HepG2 (cell line): Measurements from ENCODE around the gene JTB. TPM values are rescaled to one million over a fixed set of nuclear protein-coding genes. Genes with fewer than 3 reads are reported as not detected.

Experiments
- CCDC6 ChIP-seq: sonication (generic); formaldehyde crosslinking; IDR thresholded peaks from 2 replicates; pipeline ENCODE4 v1.8.1; 2022; ENCODE audit warnings: mild to moderate bottlenecking, missing genetic modification reagents, moderate library complexity
- NFE2L1 ChIP-seq: sonication (generic); formaldehyde crosslinking; IDR thresholded peaks from 2 replicates; pipeline ENCODE4 v1.4.0; 2020; ENCODE audit warnings: missing genetic modification reagents, mild to moderate bottlenecking, borderline replicate concordance
- NFE2L2 ChIP-seq: fragments of 150-350 bp; IDR thresholded peaks from 2 replicates; pipeline ENCODE4 v1.6.1; 2014; ENCODE audit warnings: low read length
- RFX3 ChIP-seq: IDR thresholded peaks from 2 replicates; pipeline ENCODE4 v1.6.1; 2016; ENCODE audit warnings: missing biosample characterization, missing genetic modification reagents
- RNF2 ChIP-seq: fragments of 450-650 bp; conservative IDR thresholded peaks from 2 replicates; pipeline ENCODE4 v1.6.1; 2016; ENCODE audit warnings: low read depth
- SRSF9 ChIP-seq: fragments of 200-400 bp; formaldehyde crosslinking; IDR thresholded peaks from 2 replicates; pipeline ENCODE4 v1.6.1; 2018; ENCODE audit warnings: borderline replicate concordance, mild to moderate bottlenecking, low read depth, low read length; ENCODE audit not compliant: insufficient read depth, poor library complexity, severe bottlenecking
- ZKSCAN5 ChIP-seq: sonication (generic); formaldehyde crosslinking; IDR thresholded peaks from 2 replicates; pipeline ENCODE4 v1.5.1; 2020; ENCODE audit warnings: mild to moderate bottlenecking, missing genetic modification reagents
- ZNF160 ChIP-seq: sonication (generic); formaldehyde crosslinking; IDR thresholded peaks from 2 replicates; pipeline ENCODE4 v1.8.0; 2022; ENCODE audit warnings: mild to moderate bottlenecking, inconsistent platforms, missing genetic modification reagents
- ZNF564 ChIP-seq: sonication (generic); formaldehyde crosslinking; IDR thresholded peaks from 2 replicates; pipeline ENCODE4 v1.8.1; 2023; ENCODE audit warnings: mild to moderate bottlenecking, missing genetic modification reagents
- ZNF775 ChIP-seq: sonication (generic); formaldehyde crosslinking; IDR thresholded peaks from 2 replicates; pipeline ENCODE4 v1.4.0; 2020; ENCODE audit warnings: missing genetic modification reagents, mild to moderate bottlenecking, moderate library complexity, borderline replicate concordance
- polyA plus RNA-seq, 8 experiments: library from polyadenylated mRNA; depleted of rRNA in 3 of 8; stranded (reverse) in 7 of 8; unstranded in 1 of 8; fragments of >200 nt; fragmentation: Illumina TruSeq in 4 of 8; extraction: Trizol in 4 of 8; gene quantifications; 2 replicates each; pipeline versions ENCODE4 v1.2.1 to v1.2.3, GENCODE V29; 2011 to 2016; ENCODE audit warnings: low read depth in 4 of 8, missing spikeins in 1 of 8, mixed read lengths in 1 of 8; ENCODE audit not compliant: insufficient read depth in 1 of 8
- total RNA-seq, 5 experiments: library from RNA; depleted of rRNA; stranded (reverse); fragments of >200 nt; fragmentation: Illumina TruSeq; extraction: Trizol; gene quantifications; 2 replicates each; pipeline ENCODE4 v1.2.3, GENCODE V29; 2016; ENCODE audit warnings: low read depth in 1 of 5
- TF ChIP-seq, protein P1 (sequence below): sonication (generic); formaldehyde crosslinking; IDR thresholded peaks from 2 replicates; pipeline ENCODE4 v1.5.0; 2020; ENCODE audit warnings: missing genetic modification reagents
- TF ChIP-seq, protein P2 (sequence below): sonication (generic); formaldehyde crosslinking; IDR thresholded peaks from 2 replicates; pipeline ENCODE4 v1.8.0; 2022; ENCODE audit warnings: mild to moderate bottlenecking, missing genetic modification reagents
- TF ChIP-seq, protein P3 (sequence below): sonication (generic); formaldehyde crosslinking; IDR thresholded peaks from 2 replicates; pipeline ENCODE4 v1.5.1; 2020; ENCODE audit warnings: mild to moderate bottlenecking, moderate library complexity, missing genetic modification reagents
- TF ChIP-seq, protein P4 (sequence below): sonication (generic); formaldehyde crosslinking; IDR thresholded peaks from 2 replicates; pipeline ENCODE4 v1.8.0; 2022; ENCODE audit warnings: mild to moderate bottlenecking, missing genetic modification reagents; ENCODE audit not compliant: insufficient replicate concordance
- TF ChIP-seq, protein P5 (sequence below): sonication (generic); formaldehyde crosslinking; IDR thresholded peaks from 2 replicates; pipeline ENCODE4 v1.5.1; 2020; ENCODE audit warnings: mild to moderate bottlenecking, missing genetic modification reagents

The JTB gene
- total and polyA plus RNA-seq, 2 of the 13 experiments (the other 11 are each of a cell fraction or from before 2014, with no cell fraction given): 96.7 to 99.2 TPM

DNA sequence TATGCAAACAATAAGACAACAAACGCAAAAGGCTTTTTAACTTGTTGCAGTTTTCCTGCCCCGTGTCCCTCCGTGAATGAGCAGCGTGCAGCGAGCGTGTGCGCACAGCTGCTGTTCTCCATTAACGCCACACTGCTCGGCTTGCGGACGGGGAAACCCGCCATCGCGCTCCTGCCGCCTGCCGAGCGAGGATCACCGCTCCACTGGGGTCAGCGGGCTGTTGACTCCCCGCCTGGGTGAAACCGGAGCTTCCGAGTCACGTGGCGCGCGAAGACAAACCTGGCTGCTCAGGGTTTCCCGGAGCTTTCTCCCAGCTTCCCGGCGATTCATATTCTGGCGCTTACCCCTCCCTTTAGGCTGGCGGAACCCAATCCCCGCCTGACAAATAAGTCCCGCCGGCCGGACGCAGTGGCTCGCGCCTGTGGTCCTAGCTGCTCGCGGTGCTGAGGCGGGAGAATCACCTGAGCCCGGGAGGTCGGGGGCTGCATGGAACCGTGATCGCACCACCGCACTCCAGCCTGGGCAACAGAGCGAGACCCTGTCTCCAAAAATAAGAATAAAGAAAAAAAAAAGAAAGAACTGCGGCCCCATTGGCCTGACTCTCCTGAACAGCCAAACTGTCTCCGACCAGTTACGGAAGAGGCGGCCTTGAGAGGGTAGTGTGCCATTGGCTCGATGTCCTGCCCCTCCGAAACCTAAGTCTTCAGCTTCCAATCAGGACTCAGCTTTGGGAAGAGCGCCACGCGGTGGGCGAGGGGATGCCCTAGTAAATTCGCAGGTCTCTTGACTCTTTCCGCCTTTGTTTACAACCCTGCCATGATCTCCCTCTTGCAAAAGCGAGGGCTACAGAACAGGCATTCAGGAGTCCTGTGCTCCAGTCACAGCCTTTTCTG, 10.1 kb downstream of the JTB start, which contains the start of gene CREB3L4 (continued):
- TF ChIP-seq RFX3 (CRISPR knock-in tag) (no peak), ZNF160 (CRISPR knock-in tag) (peak; percentile 35; the same call in 1 of the 2 replicates), ZKSCAN5 (CRISPR knock-in tag) (no peak), NFE2L2 (no peak), ZNF564 (CRISPR knock-in tag) (peak; percentile 79; the same call in 1 of the 2 replicates), ZNF775 (CRISPR knock-in tag) (no peak), RNF2 (0 out of 2 replicates have a peak, but pooled peaks have one; percentile 71), SRSF9 (no peak), NFE2L1 (CRISPR knock-in tag) (no peak), CCDC6 (CRISPR knock-in tag) (peak; percentile 92)
- TF ChIP-seq, protein P1, sequence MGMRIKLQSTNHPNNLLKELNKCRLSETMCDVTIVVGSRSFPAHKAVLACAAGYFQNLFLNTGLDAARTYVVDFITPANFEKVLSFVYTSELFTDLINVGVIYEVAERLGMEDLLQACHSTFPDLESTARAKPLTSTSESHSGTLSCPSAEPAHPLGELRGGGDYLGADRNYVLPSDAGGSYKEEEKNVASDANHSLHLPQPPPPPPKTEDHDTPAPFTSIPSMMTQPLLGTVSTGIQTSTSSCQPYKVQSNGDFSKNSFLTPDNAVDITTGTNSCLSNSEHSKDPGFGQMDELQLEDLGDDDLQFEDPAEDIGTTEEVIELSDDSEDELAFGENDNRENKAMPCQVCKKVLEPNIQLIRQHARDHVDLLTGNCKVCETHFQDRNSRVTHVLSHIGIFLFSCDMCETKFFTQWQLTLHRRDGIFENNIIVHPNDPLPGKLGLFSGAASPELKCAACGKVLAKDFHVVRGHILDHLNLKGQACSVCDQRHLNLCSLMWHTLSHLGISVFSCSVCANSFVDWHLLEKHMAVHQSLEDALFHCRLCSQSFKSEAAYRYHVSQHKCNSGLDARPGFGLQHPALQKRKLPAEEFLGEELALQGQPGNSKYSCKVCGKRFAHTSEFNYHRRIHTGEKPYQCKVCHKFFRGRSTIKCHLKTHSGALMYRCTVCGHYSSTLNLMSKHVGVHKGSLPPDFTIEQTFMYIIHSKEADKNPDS (CRISPR knock-in tag): no peak
- TF ChIP-seq, protein P2, sequence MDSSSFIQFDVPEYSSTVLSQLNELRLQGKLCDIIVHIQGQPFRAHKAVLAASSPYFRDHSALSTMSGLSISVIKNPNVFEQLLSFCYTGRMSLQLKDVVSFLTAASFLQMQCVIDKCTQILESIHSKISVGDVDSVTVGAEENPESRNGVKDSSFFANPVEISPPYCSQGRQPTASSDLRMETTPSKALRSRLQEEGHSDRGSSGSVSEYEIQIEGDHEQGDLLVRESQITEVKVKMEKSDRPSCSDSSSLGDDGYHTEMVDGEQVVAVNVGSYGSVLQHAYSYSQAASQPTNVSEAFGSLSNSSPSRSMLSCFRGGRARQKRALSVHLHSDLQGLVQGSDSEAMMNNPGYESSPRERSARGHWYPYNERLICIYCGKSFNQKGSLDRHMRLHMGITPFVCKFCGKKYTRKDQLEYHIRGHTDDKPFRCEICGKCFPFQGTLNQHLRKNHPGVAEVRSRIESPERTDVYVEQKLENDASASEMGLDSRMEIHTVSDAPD (CRISPR knock-in tag): peak; percentile 68; the same call in 1 of the 2 replicates
- TF ChIP-seq, protein P3, sequence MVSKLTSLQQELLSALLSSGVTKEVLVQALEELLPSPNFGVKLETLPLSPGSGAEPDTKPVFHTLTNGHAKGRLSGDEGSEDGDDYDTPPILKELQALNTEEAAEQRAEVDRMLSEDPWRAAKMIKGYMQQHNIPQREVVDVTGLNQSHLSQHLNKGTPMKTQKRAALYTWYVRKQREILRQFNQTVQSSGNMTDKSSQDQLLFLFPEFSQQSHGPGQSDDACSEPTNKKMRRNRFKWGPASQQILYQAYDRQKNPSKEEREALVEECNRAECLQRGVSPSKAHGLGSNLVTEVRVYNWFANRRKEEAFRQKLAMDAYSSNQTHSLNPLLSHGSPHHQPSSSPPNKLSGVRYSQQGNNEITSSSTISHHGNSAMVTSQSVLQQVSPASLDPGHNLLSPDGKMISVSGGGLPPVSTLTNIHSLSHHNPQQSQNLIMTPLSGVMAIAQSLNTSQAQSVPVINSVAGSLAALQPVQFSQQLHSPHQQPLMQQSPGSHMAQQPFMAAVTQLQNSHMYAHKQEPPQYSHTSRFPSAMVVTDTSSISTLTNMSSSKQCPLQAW (CRISPR knock-in tag): peak; percentile 83
- TF ChIP-seq, protein P4, sequence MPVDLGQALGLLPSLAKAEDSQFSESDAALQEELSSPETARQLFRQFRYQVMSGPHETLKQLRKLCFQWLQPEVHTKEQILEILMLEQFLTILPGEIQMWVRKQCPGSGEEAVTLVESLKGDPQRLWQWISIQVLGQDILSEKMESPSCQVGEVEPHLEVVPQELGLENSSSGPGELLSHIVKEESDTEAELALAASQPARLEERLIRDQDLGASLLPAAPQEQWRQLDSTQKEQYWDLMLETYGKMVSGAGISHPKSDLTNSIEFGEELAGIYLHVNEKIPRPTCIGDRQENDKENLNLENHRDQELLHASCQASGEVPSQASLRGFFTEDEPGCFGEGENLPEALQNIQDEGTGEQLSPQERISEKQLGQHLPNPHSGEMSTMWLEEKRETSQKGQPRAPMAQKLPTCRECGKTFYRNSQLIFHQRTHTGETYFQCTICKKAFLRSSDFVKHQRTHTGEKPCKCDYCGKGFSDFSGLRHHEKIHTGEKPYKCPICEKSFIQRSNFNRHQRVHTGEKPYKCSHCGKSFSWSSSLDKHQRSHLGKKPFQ: peak; percentile 22
- TF ChIP-seq, protein P5, sequence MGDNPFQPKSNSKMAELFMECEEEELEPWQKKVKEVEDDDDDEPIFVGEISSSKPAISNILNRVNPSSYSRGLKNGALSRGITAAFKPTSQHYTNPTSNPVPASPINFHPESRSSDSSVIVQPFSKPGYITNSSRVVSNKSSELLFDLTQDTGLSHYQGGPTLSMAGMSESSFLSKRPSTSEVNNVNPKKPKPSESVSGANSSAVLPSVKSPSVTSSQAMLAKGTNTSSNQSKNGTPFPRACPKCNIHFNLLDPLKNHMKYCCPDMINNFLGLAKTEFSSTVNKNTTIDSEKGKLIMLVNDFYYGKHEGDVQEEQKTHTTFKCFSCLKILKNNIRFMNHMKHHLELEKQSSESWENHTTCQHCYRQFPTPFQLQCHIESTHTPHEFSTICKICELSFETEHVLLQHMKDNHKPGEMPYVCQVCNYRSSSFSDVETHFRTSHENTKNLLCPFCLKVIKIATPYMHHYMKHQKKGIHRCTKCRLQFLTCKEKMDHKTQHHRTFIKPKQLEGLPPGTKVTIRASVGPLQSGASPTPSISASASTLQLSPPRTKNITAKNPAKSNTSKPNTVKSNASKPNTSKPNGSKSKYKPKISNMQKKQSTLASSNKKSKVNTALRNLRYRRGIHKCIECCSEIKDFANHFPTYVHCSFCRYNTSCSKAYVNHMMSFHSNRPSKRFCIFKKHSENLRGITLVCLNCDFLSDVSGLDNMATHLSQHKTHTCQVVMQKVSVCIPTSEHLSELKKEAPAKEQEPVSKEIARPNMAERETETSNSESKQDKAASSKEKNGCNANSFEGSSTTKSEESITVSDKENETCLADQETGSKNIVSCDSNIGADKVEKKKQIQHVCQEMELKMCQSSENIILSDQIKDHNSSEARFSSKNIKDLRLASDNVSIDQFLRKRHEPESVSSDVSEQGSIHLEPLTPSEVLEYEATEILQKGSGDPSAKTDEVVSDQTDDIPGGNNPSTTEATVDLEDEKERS (CRISPR knock-in tag): peak; percentile 94; the same call in 1 of the 2 replicates
